GM12873 (cell line): Measurements from ENCODE around the gene CD2AP.

Source experiments
- CTCF ChIP-seq: IDR thresholded peaks from 2 replicates; pipeline ENCODE4 v1.5.1; 2012; ENCODE audit warnings: low read depth, mild to moderate bottlenecking, moderate library complexity, low read length, control low read depth; ENCODE audit not compliant: insufficient read depth; ENCODE audit errors: missing control alignments

CD2AP gene

GRCh38 chr6:47453372-47453936, 24.1 kb upstream of the CD2AP start:
- no peak for TF ChIP-seq CTCF

- TF ChIP-seq CTCF: no peak
These were observed 22.7 kb upstream of the CD2AP start for GRCh38 chr6:47454713-47455396.

GRCh38 chr6:47455533-47456209, 21.9 kb upstream of the CD2AP start:
- no peak for TF ChIP-seq CTCF

GRCh38 chr6:47456536-47456975, 21.0 kb upstream of the CD2AP start:
- no peak for TF ChIP-seq CTCF

GRCh38 chr6:47457370-47457769, 20.2 kb upstream of the CD2AP start:
- TF ChIP-seq CTCF: no peak

GRCh38 chr6:47464052-47464451, 13.5 kb upstream of the CD2AP start:
- no peak for TF ChIP-seq CTCF

GRCh38 chr6:47465117-47465516, 12.5 kb upstream of the CD2AP start:
- no peak for TF ChIP-seq CTCF
